Stimulated activated CD4-positive, alpha-beta T cell treated with anti-CD3 and anti-CD28 coated beads, Interleukin-4, amount 100 ng/mL, for 1 hour (primary cell): ENCODE measurements around the gene MVB12B.

Experiments
- DNase-seq: peaks from one replicate; pipeline ENCODE4 v3.0.0-alpha.2; 2020

Gene MVB12B

GRCh38 chr9:126456441-126457174, 130.0 kb downstream of the MVB12B start:
- DNase-seq, result no peak

- no peak for DNase-seq
These were observed 130.5 kb downstream of the MVB12B start for GRCh38 chr9:126457175-126457547.

DNA sequence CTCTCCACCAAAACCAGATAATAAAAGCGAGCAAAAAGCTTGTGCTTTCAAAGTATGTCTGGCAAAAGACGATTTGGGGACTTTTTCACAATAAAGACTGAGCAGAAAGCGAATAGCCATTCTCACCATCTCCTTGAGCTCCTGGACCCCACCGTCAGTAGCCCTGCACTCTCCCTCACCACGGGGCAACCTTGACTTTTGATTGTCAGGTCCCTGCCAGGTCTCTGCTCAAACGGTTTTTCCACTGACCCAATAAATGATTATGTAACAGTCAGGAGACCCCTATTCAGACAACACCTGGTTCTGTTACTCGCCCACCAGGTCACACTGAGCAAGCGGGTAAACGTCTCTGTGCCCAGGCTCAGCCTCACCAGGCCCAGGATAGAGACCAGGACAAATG, 131.3 kb downstream of the MVB12B start:
- no peak for DNase-seq

GRCh38 chr9:126459126-126459525, 132.5 kb downstream of the MVB12B start:
- DNase-seq, result no peak

- DNase-seq, result no peak
These were observed 132.9 kb downstream of the MVB12B start for GRCh38 chr9:126459546-126459945.

GRCh38 chr9:126459965-126460843, 133.6 kb downstream of the MVB12B start:
- DNase-seq, result no peak

- no peak for DNase-seq
These were observed 134.4 kb downstream of the MVB12B start for GRCh38 chr9:126461029-126461428.

- DNase-seq, result no peak
These were observed 135.0 kb downstream of the MVB12B start for GRCh38 chr9:126461608-126462007.

GRCh38 chr9:126462617-126463016, 136.0 kb downstream of the MVB12B start:
- no peak for DNase-seq

DNA sequence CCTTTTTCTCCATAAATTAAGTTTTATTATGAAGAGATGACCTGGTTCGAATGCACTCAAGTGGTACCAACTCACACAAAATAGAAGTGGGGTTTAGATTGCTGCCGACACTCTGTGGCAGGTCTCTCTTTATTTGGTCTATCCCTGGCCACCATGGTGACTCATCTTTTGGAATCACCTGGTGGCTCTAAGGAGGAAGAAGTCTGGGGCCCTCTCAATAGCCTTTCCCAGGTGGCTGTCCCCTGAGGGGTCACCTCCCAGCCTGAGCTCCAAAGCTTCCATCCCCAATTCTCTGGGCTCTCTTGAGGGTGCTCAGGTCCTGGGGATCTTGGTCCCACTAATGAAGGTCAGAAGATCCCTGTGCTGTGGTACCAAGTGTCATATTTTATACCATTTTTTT, 136.8 kb downstream of the MVB12B start:
- no peak for DNase-seq

- no peak for DNase-seq
These were observed 138.2 kb downstream of the MVB12B start for GRCh38 chr9:126464694-126465441.

DNA sequence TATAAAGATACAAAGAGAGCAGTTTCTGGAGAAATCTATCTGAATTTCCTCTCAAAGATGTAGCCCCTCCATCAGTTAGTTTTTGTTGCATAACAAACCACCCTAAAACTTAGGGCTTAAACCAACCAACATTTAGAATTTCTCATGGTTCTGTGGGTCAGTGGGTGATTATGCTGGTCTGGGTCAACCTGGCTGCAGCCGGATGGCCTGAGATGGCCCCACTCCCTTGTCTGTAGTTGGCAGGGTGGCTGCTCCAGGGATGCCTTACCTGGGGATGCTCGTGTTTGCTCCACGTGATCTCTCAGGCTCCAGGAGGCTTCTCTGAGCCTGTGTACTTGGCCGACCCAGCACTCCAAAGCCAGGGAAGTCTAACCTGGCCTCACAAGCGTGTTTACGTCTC, 139.3 kb downstream of the MVB12B start:
- no peak for DNase-seq

DNA sequence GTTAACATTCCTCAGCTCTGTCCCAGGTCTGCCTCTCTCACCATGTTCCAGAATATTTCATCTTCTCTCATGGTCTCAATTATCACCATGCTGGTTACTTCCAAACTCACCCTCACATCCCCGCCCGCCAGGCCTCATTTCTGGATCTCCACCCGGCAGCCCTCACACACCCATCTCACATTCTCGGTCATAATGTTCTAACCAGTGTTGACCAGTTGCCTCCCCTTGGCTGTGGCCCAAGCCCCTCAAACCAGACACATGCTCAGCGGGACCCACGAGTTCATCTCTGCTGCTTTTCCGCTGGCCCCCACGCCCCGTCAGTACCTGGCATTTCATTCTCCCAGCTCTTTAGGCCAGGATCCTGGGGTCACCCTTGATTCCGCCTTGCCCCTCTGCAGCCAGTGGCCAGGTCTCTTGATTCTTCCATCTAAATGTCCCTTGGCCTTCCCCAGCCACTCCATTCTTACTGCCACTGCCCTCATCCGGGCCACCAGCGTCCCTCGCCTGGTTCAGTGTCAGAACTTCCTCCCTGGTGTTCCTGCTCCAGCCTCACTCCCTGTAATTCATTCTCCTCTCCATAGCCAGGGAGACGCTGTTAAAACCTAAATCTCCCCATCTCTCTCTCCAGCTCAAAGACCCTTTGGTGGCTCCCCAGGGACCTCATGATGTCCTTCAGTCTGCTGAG, 141.7 kb downstream of the MVB12B start:
- no peak for DNase-seq

DNA sequence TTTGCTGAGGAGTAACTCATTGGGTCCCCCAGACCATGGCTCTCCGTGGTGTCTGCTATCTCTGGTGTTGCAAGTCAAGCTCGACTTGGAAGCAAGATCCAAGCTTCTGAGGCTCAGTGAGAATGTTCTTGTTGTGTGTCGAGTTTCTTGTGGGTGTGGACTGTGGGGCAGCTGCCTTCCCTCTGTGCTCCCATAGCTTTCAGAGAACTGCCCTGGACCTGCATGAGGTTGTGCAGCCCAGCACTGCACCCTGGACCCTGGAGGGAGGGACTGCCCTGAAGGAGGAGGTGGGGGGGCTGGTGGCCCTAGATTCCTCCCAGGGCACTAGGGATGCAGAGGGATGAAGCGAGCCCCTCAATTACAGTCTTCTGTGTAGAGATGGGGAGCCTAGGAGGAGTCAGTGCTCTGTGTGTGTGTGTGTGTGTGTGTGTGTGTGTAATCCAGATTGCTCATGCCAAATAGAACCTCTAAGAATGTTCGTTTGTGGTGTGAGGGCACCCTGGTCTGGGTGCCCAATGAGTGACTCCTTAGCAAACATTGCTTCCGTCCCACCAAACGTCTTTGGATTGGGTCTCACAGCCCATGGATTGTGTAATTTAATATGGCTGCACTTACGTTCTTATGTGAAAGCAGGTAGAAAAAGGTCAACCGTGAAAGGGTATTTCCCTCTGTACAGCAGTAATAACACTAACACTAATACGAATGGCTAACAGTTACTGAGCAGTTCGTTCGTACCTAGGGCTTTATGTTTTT, 143.8 kb downstream of the MVB12B start:
- no peak for DNase-seq

- DNase-seq, result peak; percentile 43
These were observed 144.5 kb downstream of the MVB12B start for GRCh38 chr9:126471084-126471624.

- no peak for DNase-seq
These were observed 145.7 kb downstream of the MVB12B start for GRCh38 chr9:126472198-126472947.

DNA sequence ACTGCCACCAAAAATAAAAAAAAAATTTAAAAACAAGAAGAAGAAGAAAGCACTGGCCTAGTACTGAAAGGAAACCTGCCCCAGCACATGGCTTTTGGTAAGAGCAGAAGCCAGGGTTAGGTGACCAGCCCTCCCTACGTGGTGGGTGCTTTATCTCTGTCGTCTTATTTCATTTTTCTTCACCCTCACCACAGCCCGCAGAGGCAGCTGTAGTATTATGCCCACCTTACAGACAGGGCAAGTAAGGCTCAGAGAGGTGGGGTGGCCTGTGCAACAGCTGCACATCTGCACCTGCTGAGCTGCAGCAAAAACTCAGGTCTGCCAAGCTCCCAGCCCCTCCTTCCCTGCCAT, 146.3 kb downstream of the MVB12B start:
- DNase-seq, result no peak

DNA sequence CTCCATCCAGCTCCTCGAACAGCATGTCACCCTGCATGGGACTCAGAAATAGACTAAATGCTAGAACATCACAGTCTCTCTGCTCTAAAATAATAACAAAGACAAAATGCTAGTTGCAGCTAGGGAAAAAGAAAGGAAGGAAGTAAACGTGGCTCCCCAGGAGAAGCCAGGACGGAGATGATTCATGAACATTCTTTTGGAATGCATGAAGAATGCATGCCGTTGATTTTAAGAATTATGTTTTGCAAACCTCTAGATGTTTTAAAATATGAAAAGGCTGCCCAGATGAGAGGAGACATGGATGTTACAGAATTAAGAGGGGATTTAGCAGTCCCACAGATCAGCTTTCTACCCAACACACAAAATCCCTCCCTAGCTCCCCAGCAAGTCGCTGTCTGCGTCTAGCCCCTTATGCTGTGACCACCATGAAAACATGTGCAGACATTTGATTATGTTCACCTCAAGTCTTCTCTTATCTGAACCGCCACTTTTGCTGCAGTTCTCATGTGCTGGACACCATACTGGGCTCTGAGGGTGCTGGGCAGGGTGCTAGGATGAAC, 147.7 kb downstream of the MVB12B start:
- no peak for DNase-seq

GRCh38 chr9:126474786-126475485, 148.3 kb downstream of the MVB12B start:
- no peak for DNase-seq

DNA sequence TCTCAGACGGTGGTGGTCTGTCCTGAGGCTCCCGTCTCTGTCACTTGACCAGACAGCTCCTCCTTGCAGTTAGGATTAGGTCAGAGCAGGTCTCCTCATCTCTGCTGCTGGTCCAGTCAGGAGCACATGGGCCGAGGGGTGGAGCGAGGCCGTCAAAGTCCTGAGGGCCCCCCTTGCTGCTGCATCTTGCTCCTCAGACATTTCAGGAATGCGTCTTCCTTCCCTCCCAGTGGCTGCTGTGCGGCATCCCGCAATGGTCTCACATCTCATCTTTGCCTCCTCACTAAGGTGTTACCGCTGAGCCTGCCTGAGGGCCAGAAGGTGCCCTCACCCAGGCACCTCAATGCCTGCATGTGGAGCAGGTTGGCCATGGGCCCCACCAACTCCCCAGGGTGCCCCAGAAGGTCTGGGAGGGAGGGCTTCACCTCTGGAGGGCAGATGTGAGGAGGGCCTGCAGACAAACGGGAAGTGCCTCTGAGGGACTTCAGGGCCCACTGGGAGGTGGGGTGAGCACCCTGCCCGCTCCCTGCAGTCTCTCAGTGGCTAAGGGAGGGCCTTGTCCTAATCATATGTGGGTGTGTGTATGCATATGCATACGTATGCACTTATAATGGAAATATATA, 149.4 kb downstream of the MVB12B start:
- DNase-seq, result no peak
